Sciatic nerve (tissue), 2 donors: ENCODE measurements around the gene KLHL6. TPM values are rescaled to one million over a fixed set of nuclear protein-coding genes. Genes with fewer than 3 reads are reported as not detected.
"Not testable (repeated sequence)": the region's sequence is repeated elsewhere in the genome, so short reads cannot be mapped to it uniquely, and the experiment has no call there.

ENCODE experiments used
- ATAC-seq: fragments of 200-7000 bp; cut with Tn5 transposase; one replicate; pipeline ENCODE4 v1.9.1; 2020; ENCODE audit warnings: mild to moderate bottlenecking, moderate library complexity
- DNase-seq: peaks from one replicate; pipeline ENCODE4 v3.0.0-alpha.2; 2020; ENCODE audit warnings: low spot score
- intact Hi-C: fragments of 100-400 bp; cut with DNase I; formaldehyde crosslinking; loops from one replicate; pipeline ENCODE4 v1.14.2; 2022
- total RNA-seq: library from RNA; stranded (reverse); fragmentation: NEBNext Ultra II Directional; extraction: Animal tissue kit (Norgen Biotek cat#: 25700); gene quantifications from one replicate; pipeline ENCODE4 v1.2.1, GENCODE V29; 2021
- donor health status: DM: no; HTN: no; CAD: no.
- donor health status: DM: no; HTN: no; CAD: no.

KLHL6 gene
- total RNA-seq, 1 donor from 2014 or later, result 4.7 TPM

- ATAC-seq, result no peak
- intact Hi-C loops, result no loop called here
- DNase-seq, result no peak
These were observed 62.0 kb downstream of the KLHL6 start for GRCh38 chr3:183493296-183494045.

GRCh38 chr3:183492849-183493179 lies 62.7 kb downstream of the KLHL6 start:
- DNase-seq (no peak), ATAC-seq (no peak)
- intact Hi-C loops, result no loop called here

GRCh38 chr3:183491923-183492848 lies 63.3 kb downstream of the KLHL6 start:
- DNase-seq (no peak), ATAC-seq (no peak)
- intact Hi-C loops, result no loop called here

GRCh38 chr3:183491109-183491922 lies 64.2 kb downstream of the KLHL6 start:
- intact Hi-C loops, result no loop called here
- DNase-seq (no peak), ATAC-seq (no peak)

GRCh38 chr3:183490653-183491052 lies 64.9 kb downstream of the KLHL6 start:
- DNase-seq, result no peak
- intact Hi-C loops, result no loop called here
- ATAC-seq, result no peak

- intact Hi-C loops, result no loop called here
- ATAC-seq (no peak), DNase-seq (no peak)
These were observed 65.3 kb downstream of the KLHL6 start for GRCh38 chr3:183490211-183490601.

- no peak for ATAC-seq
- intact Hi-C loops, result no loop called here
- DNase-seq, result no peak
These were observed 65.9 kb downstream of the KLHL6 start for GRCh38 chr3:183489455-183490210.

- ATAC-seq, result no peak
- intact Hi-C loops, result no loop called here
- DNase-seq, result no peak
These were observed 67.2 kb downstream of the KLHL6 start for GRCh38 chr3:183488343-183488742.

- DNase-seq (no peak), ATAC-seq (no peak)
- intact Hi-C loops, result no loop called here
These were observed 67.6 kb downstream of the KLHL6 start for GRCh38 chr3:183487896-183488295.

GRCh38 chr3:183487016-183487415 lies 68.5 kb downstream of the KLHL6 start:
- DNase-seq (no peak), ATAC-seq (no peak)
- intact Hi-C loops, result no loop called here

- intact Hi-C loops, result no loop called here
- ATAC-seq (no peak), DNase-seq (no peak)
These were observed 69.0 kb downstream of the KLHL6 start for GRCh38 chr3:183486472-183486871.

- ATAC-seq (no peak), DNase-seq (no peak)
- intact Hi-C loops, result no loop called here
These were observed 69.9 kb downstream of the KLHL6 start for GRCh38 chr3:183485585-183485984.

- intact Hi-C loops, result no loop called here
- no peak for ATAC-seq
- DNase-seq, result no peak
These were observed 70.4 kb downstream of the KLHL6 start for GRCh38 chr3:183485093-183485492.

GRCh38 chr3:183484431-183485075 lies 71.0 kb downstream of the KLHL6 start:
- DNase-seq, result no peak
- intact Hi-C loops, result no loop called here
- no peak for ATAC-seq

- intact Hi-C loops, result no loop called here
- DNase-seq (no peak), ATAC-seq (no peak)
These were observed 73.9 kb downstream of the KLHL6 start for GRCh38 chr3:183481582-183481981.

- no peak for ATAC-seq
- DNase-seq, result no peak
- intact Hi-C loops, result no loop called here
These were observed 77.0 kb downstream of the KLHL6 start for GRCh38 chr3:183478501-183478900.

- DNase-seq (no peak), ATAC-seq (no peak)
- intact Hi-C loops, result no loop called here
These were observed 77.6 kb downstream of the KLHL6 start for GRCh38 chr3:183477801-183478456.

GRCh38 chr3:183475764-183476162 lies 79.7 kb downstream of the KLHL6 start:
- intact Hi-C loops, ATAC-seq, DNase-seq: not testable (repeated sequence)
